Transverse colon (tissue), 4 donors: ENCODE data around the gene STK32B. TPM values are rescaled to one million over a fixed set of nuclear protein-coding genes. Genes with fewer than 3 reads are reported as not detected.
"Not testable (repeated sequence)": the region's sequence is repeated elsewhere in the genome, so short reads cannot be mapped to it uniquely, and the experiment has no call there.

Source experiments
- DNase-seq: peaks from one replicate; pipeline ENCODE4 v3.0.0-alpha.2; 2019
- H3K27ac ChIP-seq, 4 donors: fragments of 200-600 bp; sonication (generic); 2 replicates each; pipeline ENCODE4 v1.5.1; 2016 to 2018; ENCODE audit warnings: inconsistent platforms in 4 of 4
- H3K27me3 ChIP-seq: fragments of 200-600 bp; sonication (generic); 2 replicates; pipeline ENCODE4 v1.5.1; 2017; ENCODE audit warnings: inconsistent platforms
- H3K36me3 ChIP-seq, 4 donors: fragments of 200-600 bp; sonication (generic); 2 replicates each; pipeline ENCODE4 v1.5.1; 2017 to 2019; ENCODE audit warnings: inconsistent platforms in 4 of 4
- H3K4me1 ChIP-seq, 4 donors: fragments of 200-600 bp; sonication (generic); 2 replicates each; pipeline ENCODE4 v1.5.1; 2017 to 2020; ENCODE audit warnings: inconsistent platforms in 4 of 4
- H3K4me3 ChIP-seq, 4 donors: fragments of 200-600 bp; sonication (generic); 1 replicate in 1 of 4; 2 replicates in 3 of 4; pipeline versions ENCODE4 v1.5.1 to v1.6.1; 2017 to 2019; ENCODE audit warnings: inconsistent platforms in 4 of 4
- H3K9me3 ChIP-seq, 2 donors: fragments of 200-600 bp; sonication (generic); 2 replicates each; pipeline ENCODE4 v1.5.1; 2017 to 2019; ENCODE audit warnings: inconsistent platforms in 2 of 2
- CTCF ChIP-seq, 5 experiments: fragments of 200-600 bp in 3 of 5; fragments of 450-650 bp in 2 of 5; sonication (generic) in 3 of 5; IDR thresholded peaks; 1 replicate in 2 of 5; 2 replicates in 3 of 5; pipeline ENCODE4 v1.5.1; 2016 to 2017; ENCODE audit warnings: antibody characterized with exemption in 5 of 5, inconsistent platforms in 3 of 5, mild to moderate bottlenecking in 2 of 5, moderate library complexity in 1 of 5
- EP300 ChIP-seq: sonication (generic); formaldehyde crosslinking; IDR thresholded peaks from one replicate; pipeline ENCODE4 v1.6.1; 2017; ENCODE audit warnings: antibody characterized with exemption, low read depth
- POLR2A ChIP-seq: fragments of 450-650 bp; IDR thresholded peaks from one replicate; pipeline ENCODE4 v1.6.1; 2016; ENCODE audit warnings: antibody characterized with exemption, mild to moderate bottlenecking, moderate library complexity
- POLR2AphosphoS5 ChIP-seq, 3 donors: sonication (generic); formaldehyde crosslinking; IDR thresholded peaks; one replicate each; pipeline ENCODE4 v1.6.1; 2016; ENCODE audit warnings: antibody characterized with exemption in 3 of 3
- WGBS, 2 donors: methylation state at CpG; one replicate each; pipeline ENCODE4 v1.1.5; 2018; ENCODE audit warnings: low coverage in 1 of 2; 5-methylcytosine and 5-hydroxymethylcytosine counted together
- in situ Hi-C, 4 donors: fragments of 200-750 bp; cut with MboI; loops; one replicate each; pipeline versions ENCODE4 v1.15.0 to v1.15.1; 2017; ENCODE audit warnings: low sequenced_read_pairs in 3 of 4, low pct_ligation_motif_present in 1 of 4, low pct_unique_long_range_greater_than_20kb in 1 of 4
- intact Hi-C: fragments of 100-400 bp; cut with DNase I; formaldehyde crosslinking; loops from one replicate; pipeline ENCODE4 v1.15.1; 2023; ENCODE audit warnings: low total_unique reads
- total RNA-seq, 4 donors: library from RNA; depleted of rRNA; stranded (reverse); fragments of >200 nt; gene quantifications; one replicate each; pipeline ENCODE4 v1.1.0, GENCODE V29; 2016

The STK32B gene
- total RNA-seq, 4 donors from 2014 or later: 0.37 to 1.1 (median 0.64) TPM

DNA sequence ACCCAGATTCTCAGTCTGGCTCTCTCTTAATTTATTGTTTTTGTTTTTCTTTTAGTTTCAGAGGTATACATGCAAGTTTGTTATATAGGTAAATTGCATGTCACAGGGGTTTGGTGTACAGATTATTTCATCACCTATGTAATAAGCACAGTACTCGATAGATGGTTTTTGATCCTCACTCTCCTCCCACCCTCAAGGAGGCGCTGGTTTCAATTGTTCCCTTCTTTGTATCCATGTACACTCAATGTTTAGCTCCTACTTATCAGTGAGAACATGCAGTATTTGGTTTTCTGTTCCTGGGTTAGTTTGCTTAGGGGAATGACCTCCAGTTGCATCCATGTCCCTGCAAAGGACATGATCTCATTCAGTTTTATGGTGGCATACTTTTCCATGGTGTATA is 198.4 kb downstream of the STK32B start:
- in situ Hi-C loops (no loop called here), intact Hi-C loops (no loop called here)
- WGBS, 2 donors: 40 to 67% methylated on average over 2 of the region's 2 CpGs
- Histone ChIP-seq H3K27ac (no peak overlapping the region), H3K4me1 (no peaks in the 10 kb centered on the region), H3K4me3 (no peak overlapping the region), H3K27me3 (no peaks in the 10 kb centered on the region), H3K36me3 (no peaks in the 10 kb centered on the region), H3K9me3 (no peaks in the 10 kb centered on the region)
- no peak for DNase-seq
- TF ChIP-seq EP300: no peak
- no peak for TF ChIP-seq CTCF (IDR thresholded peaks at IDR 0.05)
- no peak for TF ChIP-seq POLR2A
- TF ChIP-seq POLR2AphosphoS5 (IDR thresholded peaks at IDR 0.05): no peak

DNA sequence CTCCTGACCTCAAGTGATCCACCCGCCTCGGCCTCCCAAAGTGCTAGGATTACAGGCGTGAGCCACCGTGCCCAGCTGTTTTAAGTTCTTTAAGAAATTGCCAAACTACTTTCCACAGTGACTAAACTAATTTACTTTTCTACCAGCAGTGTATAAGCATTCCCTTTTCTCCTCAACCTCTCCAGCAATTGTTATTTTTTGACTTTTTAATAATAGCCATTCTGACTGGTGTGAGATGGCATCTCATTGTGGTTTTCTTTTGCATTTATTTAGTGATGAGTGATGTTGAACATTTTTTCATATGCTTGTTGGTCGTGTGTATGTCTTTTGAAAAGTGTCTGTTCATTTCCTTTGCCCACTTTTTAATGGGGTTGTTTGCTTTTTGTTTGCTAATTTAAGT is 199.3 kb downstream of the STK32B start:
- DNase-seq, H3K36me3 ChIP-seq, H3K27ac ChIP-seq, in situ Hi-C loops, H3K4me3 ChIP-seq, H3K4me1 ChIP-seq, H3K27me3 ChIP-seq, intact Hi-C loops, H3K9me3 ChIP-seq: not testable (repeated sequence)
- 76 to 86% methylated on average over 3 to 5 of the region's 5 CpGs for WGBS, 2 donors

DNA sequence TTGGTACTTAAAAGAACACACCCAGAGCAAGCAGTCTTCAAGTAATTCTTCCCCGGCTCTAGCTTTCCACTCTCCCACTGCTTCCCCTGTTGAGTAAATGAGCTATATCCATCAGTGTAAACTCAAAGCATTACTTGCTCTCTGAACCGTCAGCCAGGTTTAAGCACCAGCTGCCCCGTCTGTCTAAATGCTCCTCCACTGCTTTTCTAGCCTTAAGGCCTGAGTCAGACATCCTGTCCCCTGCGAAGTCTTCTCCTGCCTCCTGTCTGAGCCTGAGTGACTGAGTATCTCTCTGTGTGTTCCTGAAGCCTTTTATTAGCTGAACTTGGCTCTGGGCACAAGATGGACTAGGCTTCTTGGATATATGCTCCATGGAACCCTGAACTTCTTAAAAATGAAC is 205.1 kb downstream of the STK32B start:
- Histone ChIP-seq H3K9me3 (no peaks in the 10 kb centered on the region), H3K27ac (no peak overlapping the region), H3K27me3 (no peaks in the 10 kb centered on the region), H3K4me1 (no peaks in the 10 kb centered on the region), H3K4me3 (no peak overlapping the region), H3K36me3 (no peaks in the 10 kb centered on the region)
- no peak for DNase-seq
- WGBS, 2 donors: 82 to 87% methylated on average over 3 to 4 of the region's 4 CpGs
- TF ChIP-seq EP300: no peak
- TF ChIP-seq POLR2AphosphoS5 (IDR thresholded peaks at IDR 0.05): no peak
- TF ChIP-seq CTCF (IDR thresholded peaks at IDR 0.05): no peak
- TF ChIP-seq POLR2A: no peak
- intact Hi-C loops (no loop called here), in situ Hi-C loops (no loop called here)

- intact Hi-C loops (no loop called here), in situ Hi-C loops (no loop called here)
- 59 to 88% methylated on average over 2 of the region's 2 CpGs for WGBS, 2 donors
- TF ChIP-seq EP300 (no peak), CTCF (IDR thresholded peaks at IDR 0.05) (no peak), POLR2A (no peak), POLR2AphosphoS5 (IDR thresholded peaks at IDR 0.05) (no peak)
- H3K36me3 ChIP-seq: no peaks in the 10 kb centered on the region
- DNase-seq: no peak
- no peaks in the 10 kb centered on the region for H3K4me1 ChIP-seq
- H3K27ac ChIP-seq: no peak overlapping the region
- no peaks in the 10 kb centered on the region for H3K9me3 ChIP-seq
- H3K4me3 ChIP-seq: no peak overlapping the region
- no peaks in the 10 kb centered on the region for H3K27me3 ChIP-seq
Observed at GRCh38 chr4:5257086-5257485, 205.8 kb downstream of the STK32B start.

DNA sequence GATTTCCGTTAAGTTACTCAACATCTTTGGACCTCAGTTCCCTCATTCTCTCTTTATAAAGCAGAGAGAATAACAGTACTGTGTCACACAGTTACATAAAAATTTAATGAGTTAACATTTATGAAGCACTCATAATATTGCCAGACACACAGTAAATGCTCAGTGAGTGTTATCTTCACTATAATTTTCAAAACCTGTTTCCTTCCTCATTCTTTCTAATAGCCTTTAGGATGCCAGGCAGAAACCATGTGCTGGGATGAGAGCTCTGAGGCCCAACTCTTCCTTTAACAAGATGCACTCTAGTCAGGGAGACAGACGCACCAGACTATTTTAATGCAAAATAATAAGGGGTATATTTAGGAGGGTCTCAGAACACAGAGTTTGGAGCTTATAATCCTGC is 208.2 kb downstream of the STK32B start:
- no peaks in the 10 kb centered on the region for H3K36me3 ChIP-seq
- intact Hi-C loops: no loop called here
- H3K4me3 ChIP-seq: no peak overlapping the region
- no peaks in the 10 kb centered on the region for H3K27me3 ChIP-seq
- H3K9me3 ChIP-seq: no peaks in the 10 kb centered on the region
- no peaks in the 10 kb centered on the region for H3K4me1 ChIP-seq
- no peak for DNase-seq
- H3K27ac ChIP-seq: no peak overlapping the region
- TF ChIP-seq EP300 (no peak), POLR2AphosphoS5 (IDR thresholded peaks at IDR 0.05) (no peak), POLR2A (no peak), CTCF (IDR thresholded peaks at IDR 0.05) (no peak)
- in situ Hi-C loops: no loop called here
- 78 to 79% methylated on average over 2 of the region's 2 CpGs for WGBS, 2 donors
